Lung (tissue), 12 donors: ENCODE results near the gene ABTB1. TPM values are rescaled to one million over a fixed set of nuclear protein-coding genes. Genes with fewer than 3 reads are reported as not detected.
A peak's percentile ranks its signal among the peaks of the same experiment; 100 is the strongest.

Experiments used
- ATAC-seq: fragments of 200-7000 bp; cut with Tn5 transposase; one replicate; pipeline ENCODE4 v1.9.1; 2020; ENCODE audit warnings: moderate number of reproducible peaks; ENCODE audit not compliant: insufficient read depth, low FRiP score
- DNase-seq, 3 donors: peaks; one replicate each; pipeline ENCODE4 v3.0.0-alpha.2; 2013 to 2017
- H3K27ac ChIP-seq, 2 donors: one replicate each; pipeline ENCODE4 v1.5.1; 2013; ENCODE audit warnings: mild to moderate bottlenecking in 2 of 2, moderate library complexity in 2 of 2, control low read depth in 1 of 2, inconsistent platforms in 1 of 2, low read depth in 1 of 2, low read length in 1 of 2
- H3K27me3 ChIP-seq, 3 donors: one replicate each; pipeline ENCODE4 v1.5.1; 2013; ENCODE audit warnings: low read length in 2 of 3; ENCODE audit not compliant: control insufficient read depth in 3 of 3, insufficient read depth in 3 of 3
- H3K36me3 ChIP-seq, 4 donors: one replicate each; pipeline ENCODE4 v1.5.1; 2013; ENCODE audit warnings: low read length in 4 of 4, mild to moderate bottlenecking in 1 of 4, moderate library complexity in 1 of 4; ENCODE audit not compliant: control insufficient read depth in 4 of 4, insufficient read depth in 4 of 4
- H3K4me1 ChIP-seq, 5 donors: one replicate each; pipeline ENCODE4 v1.5.1; 2013; ENCODE audit warnings: low read length in 5 of 5, mild to moderate bottlenecking in 2 of 5, moderate library complexity in 1 of 5; ENCODE audit not compliant: control insufficient read depth in 5 of 5, insufficient read depth in 5 of 5
- H3K4me3 ChIP-seq: one replicate; pipeline ENCODE4 v1.5.1; 2013; ENCODE audit warnings: mild to moderate bottlenecking, control low read depth, moderate library complexity
- H3K9ac ChIP-seq, 2 donors: one replicate each; pipeline ENCODE4 v1.5.1; 2013; ENCODE audit warnings: low read length in 2 of 2, control low read depth in 1 of 2; ENCODE audit not compliant: insufficient read depth in 1 of 2
- H3K9me3 ChIP-seq, 4 donors: one replicate each; pipeline ENCODE4 v1.5.1; 2013; ENCODE audit warnings: low read length in 3 of 4, mild to moderate bottlenecking in 1 of 4, moderate library complexity in 1 of 4; ENCODE audit not compliant: control insufficient read depth in 4 of 4, insufficient read depth in 3 of 4
- whole genome bisulfite sequencing, 2 donors: extraction: QIAGEN DNeasy Blood & Tissue Kit; methylation state at CpG; one replicate each; pipeline ENCODE4 v1.1.7; 2013; 5-methylcytosine and 5-hydroxymethylcytosine counted together
- polyA plus RNA-seq, 2 donors: library from polyadenylated mRNA; stranded (reverse); fragments of 200-250 nt; gene quantifications; one replicate each; pipeline ENCODE4 v1.2.1, GENCODE V29; 2013
- total RNA-seq, 2 donors: library from RNA; depleted of rRNA in 1 of 2; stranded (reverse); fragments of >200 nt in 1 of 2; gene quantifications; one replicate each; pipeline ENCODE4 v1.2.1, GENCODE V29; 2014 to 2021
- TF ChIP-seq, protein P1 (sequence below): IDR thresholded peaks from 2 replicates; pipeline ENCODE4 v1.5.1; 2012; ENCODE audit warnings: mild to moderate bottlenecking; ENCODE audit errors: control extremely low read depth, extremely low read depth
- donor health status: control.
- donor health status: control.
- donor health status: Bipolar disorder and iron deficiency.
- donor health status: healthy.
- donor health status: DM: yes; HTN: yes; CAD: no.

The ABTB1 gene
- total and polyA plus RNA-seq, 4 donors: 30.7 to 102 (median 48.6) TPM

DNA sequence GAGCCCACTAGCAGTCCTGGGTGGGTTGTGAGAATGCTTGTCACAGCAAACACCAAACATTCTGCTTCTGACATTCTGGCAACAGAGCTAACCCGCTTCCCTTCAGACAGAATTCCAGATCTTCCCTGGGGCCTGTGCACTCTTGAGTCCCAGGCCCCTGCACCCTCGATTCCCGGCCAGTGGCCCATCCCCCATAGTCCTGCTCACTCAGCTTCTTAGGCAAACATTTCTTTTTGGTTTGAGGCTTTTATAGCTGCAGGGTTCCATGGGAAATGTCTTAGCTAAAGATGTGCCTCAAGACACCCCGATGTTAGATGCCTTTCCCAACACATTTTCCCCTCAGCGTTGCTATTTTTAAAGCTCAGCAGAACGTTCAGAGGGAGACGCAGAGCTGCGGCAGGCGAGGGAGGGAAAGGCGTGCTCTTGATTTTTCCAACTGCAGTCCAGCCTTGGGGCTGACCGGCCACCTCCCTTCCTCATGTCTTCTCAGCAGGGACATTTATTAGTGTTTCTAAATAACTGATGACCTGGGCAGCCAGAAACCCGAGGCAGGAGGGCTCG is 35.2 kb downstream of the ABTB1 start:
- peak in 2 of 3 donors; percentile 57 to 81 for DNase-seq
- Histone ChIP-seq H3K4me3 (no peak overlapping the region), H3K9me3 (no peaks in the 10 kb centered on the region), H3K4me1 (peaks cover 0 to 22% (median 10%) of the 10 kb centered on the region in 5 donors), H3K9ac (no peak overlapping the region), H3K27ac (peak overlapping the region in 1 of 2 donors; percentile 51), H3K36me3 (peaks cover 0 to 11% (median 0%) of the 10 kb centered on the region in 4 donors), H3K27me3 (no peaks in the 10 kb centered on the region)
- WGBS, 2 donors: 56 to 76% methylated on average over 13 of the region's 13 CpGs
- TF ChIP-seq, protein P1, sequence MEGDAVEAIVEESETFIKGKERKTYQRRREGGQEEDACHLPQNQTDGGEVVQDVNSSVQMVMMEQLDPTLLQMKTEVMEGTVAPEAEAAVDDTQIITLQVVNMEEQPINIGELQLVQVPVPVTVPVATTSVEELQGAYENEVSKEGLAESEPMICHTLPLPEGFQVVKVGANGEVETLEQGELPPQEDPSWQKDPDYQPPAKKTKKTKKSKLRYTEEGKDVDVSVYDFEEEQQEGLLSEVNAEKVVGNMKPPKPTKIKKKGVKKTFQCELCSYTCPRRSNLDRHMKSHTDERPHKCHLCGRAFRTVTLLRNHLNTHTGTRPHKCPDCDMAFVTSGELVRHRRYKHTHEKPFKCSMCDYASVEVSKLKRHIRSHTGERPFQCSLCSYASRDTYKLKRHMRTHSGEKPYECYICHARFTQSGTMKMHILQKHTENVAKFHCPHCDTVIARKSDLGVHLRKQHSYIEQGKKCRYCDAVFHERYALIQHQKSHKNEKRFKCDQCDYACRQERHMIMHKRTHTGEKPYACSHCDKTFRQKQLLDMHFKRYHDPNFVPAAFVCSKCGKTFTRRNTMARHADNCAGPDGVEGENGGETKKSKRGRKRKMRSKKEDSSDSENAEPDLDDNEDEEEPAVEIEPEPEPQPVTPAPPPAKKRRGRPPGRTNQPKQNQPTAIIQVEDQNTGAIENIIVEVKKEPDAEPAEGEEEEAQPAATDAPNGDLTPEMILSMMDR: no peak
- ATAC-seq: no peak

DNA sequence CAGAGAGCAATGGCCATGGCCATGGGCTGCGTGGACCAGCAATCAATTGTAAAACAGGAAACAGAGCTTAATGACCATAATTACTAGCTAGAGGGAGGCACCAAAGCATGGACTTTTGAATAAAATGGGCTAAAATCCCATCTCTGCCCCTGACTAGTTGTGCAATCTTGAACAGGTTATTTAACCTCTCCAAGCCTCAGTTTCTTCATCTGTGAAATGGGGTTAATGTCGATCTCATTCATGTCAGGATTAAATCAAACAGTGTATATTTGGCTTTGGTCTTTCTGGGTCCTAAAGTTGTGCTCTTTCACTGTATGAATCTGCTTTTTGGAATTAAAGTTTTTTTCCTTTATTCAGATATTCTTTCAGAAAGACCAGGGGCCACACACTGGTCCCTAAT is 36.1 kb downstream of the ABTB1 start:
- H3K9me3 ChIP-seq: no peaks in the 10 kb centered on the region
- no peak overlapping the region for H3K4me3 ChIP-seq
- no peak overlapping the region for H3K9ac ChIP-seq
- no peaks in the 10 kb centered on the region for H3K27me3 ChIP-seq
- H3K4me1 ChIP-seq: peaks cover 0 to 31% (median 11%) of the 10 kb centered on the region in 5 donors
- H3K36me3 ChIP-seq: peaks cover 0 to 11% (median 0%) of the 10 kb centered on the region in 4 donors
- ATAC-seq (no peak), DNase-seq (no peak)
- TF ChIP-seq, protein P1: no peak
- 66 to 94% methylated on average over 2 of the region's 2 CpGs for WGBS, 2 donors
- peak overlapping the region in 1 of 2 donors; percentile 30 for H3K27ac ChIP-seq

DNA sequence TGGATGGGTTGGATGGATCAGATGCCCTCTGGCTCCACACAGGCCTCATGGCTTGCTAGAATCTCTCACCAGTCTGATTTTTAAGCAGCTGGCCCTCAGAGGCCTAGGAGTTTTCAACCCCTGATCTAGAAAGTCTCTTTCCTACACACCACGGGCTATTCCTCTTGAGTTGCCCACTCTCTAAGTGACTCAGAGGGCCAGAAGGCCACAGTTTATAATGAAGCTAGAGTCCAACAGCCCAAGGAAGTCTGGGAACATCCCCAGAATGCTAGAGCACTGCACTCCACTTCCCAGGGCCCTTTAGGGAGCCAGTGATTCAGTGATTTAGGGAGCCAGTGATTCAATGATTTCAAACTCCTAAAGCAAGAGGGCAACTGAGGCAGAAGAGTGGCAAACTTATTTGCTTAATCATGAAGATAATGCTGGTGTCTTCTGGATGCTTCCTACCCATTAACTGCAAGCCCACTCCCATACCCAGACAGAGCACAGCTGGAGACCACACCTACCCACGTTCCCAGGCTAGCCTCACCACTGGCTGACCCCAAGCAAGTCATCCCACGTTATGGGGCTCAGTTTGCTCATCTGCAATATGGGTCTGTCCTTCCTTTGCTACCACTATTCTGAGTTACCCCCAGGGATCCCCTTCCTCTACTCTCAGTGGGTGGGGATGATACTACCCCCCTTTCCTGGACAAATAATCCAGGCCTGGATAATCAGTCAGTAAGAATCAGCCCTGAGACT is 36.7 kb downstream of the ABTB1 start:
- Histone ChIP-seq H3K9me3 (no peaks in the 10 kb centered on the region), H3K36me3 (peaks cover 0 to 11% (median 0%) of the 10 kb centered on the region in 4 donors), H3K4me1 (peaks cover 0 to 37% (median 11%) of the 10 kb centered on the region in 5 donors), H3K4me3 (no peak overlapping the region), H3K27me3 (no peaks in the 10 kb centered on the region), H3K9ac (no peak overlapping the region), H3K27ac (no peak overlapping the region)
- ATAC-seq (no peak), DNase-seq (no peak)
- WGBS, 2 donors: 75 to 90% methylated on average over 3 of the region's 3 CpGs
- TF ChIP-seq, protein P1: no peak
